ENCODE results near the gene CLIP1.

GRCh38 chr12:122298071-122298748, 124.3 kb downstream of the CLIP1 start:
- TF ChIP-seq, protein P1, sequence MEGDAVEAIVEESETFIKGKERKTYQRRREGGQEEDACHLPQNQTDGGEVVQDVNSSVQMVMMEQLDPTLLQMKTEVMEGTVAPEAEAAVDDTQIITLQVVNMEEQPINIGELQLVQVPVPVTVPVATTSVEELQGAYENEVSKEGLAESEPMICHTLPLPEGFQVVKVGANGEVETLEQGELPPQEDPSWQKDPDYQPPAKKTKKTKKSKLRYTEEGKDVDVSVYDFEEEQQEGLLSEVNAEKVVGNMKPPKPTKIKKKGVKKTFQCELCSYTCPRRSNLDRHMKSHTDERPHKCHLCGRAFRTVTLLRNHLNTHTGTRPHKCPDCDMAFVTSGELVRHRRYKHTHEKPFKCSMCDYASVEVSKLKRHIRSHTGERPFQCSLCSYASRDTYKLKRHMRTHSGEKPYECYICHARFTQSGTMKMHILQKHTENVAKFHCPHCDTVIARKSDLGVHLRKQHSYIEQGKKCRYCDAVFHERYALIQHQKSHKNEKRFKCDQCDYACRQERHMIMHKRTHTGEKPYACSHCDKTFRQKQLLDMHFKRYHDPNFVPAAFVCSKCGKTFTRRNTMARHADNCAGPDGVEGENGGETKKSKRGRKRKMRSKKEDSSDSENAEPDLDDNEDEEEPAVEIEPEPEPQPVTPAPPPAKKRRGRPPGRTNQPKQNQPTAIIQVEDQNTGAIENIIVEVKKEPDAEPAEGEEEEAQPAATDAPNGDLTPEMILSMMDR (IDR thresholded peaks at IDR 0.05; ENCODE audit: insufficient read depth, low read depth, low read length) = no peak
- no peak for TF ChIP-seq EZH2 (IDR thresholded peaks at IDR 0.05; ENCODE audit: insufficient read depth, low read length)
